HG03135 (cell line): ENCODE measurements around the gene SLBP.

Experiments used
- ATAC-seq: cut with Tn5 transposase; IDR thresholded peaks from one replicate; pipeline ENCODE4 v1.9.1; 2021; ENCODE audit warnings: mild to moderate bottlenecking, moderate library complexity; ENCODE audit not compliant: unreplicated experiment

SLBP gene

DNA sequence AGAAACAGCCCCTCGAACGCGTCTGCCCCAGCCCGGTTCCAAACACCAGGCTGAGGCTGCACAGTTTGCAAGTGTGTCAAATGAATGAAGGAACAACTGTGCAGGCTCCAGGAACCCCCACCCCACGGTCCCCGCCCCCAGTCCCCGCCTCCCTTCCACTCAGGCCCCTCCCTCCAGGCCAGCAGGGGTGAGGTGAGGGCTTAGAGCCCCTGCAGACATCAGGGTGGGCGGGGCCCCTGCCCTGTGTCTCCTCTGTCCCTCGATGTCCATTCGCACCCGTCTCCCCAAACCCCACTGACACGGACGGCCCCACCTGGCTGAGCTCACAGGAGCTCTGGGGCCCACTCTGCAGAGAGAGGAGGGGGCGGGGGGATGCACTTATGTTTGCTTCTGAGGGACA, 37.7 kb upstream of the SLBP start:
- no peak for ATAC-seq

- no peak for ATAC-seq
Measured at GRCh38 chr4:1749370-1749769, 37.3 kb upstream of the SLBP start.

DNA sequence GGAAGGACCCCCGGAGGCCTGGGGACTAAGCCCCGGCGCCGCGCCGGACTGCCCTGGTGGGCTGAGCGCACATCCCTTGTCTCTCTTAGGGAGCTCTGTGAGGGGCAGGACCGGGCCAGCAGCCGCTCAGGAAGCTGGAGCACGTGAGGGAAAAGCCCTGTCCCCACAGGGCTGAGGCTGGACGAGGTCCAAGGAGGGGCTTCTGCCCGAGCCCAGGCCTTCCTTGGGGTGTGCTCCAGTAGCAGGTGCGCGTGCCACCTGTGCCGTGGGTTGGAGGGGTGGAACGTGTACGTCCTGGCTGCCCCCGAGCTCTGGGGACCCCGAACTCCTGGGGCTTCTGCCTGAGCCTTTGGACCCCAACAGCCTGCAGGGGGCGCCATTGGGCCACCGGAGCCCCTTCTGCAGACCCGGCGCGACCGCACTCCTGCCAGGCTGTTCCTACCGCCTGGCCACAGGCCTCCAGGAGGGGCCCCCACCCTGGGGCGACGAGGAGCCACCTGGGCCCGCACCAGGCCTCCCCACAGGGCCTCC, 36.4 kb upstream of the SLBP start:
- ATAC-seq = peak; percentile 49

DNA sequence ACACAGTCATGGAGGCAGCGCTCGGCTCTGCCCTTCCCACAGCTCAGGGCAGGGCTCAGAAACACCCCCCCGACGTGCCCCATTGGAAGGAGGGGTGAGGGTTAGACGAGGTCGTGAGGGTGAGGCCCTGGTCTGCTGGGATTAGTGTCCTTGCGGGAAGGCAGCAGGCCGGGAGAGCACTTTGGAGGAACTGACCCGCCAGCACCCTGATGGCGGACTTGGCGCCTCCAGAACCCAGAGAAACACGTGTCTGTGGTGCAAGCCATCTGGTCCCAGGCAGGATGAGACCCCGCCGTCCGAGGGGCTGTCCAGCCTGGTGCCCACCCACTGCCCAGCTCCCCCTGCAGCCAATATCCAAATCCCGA, 35.5 kb upstream of the SLBP start:
- no peak for ATAC-seq

DNA sequence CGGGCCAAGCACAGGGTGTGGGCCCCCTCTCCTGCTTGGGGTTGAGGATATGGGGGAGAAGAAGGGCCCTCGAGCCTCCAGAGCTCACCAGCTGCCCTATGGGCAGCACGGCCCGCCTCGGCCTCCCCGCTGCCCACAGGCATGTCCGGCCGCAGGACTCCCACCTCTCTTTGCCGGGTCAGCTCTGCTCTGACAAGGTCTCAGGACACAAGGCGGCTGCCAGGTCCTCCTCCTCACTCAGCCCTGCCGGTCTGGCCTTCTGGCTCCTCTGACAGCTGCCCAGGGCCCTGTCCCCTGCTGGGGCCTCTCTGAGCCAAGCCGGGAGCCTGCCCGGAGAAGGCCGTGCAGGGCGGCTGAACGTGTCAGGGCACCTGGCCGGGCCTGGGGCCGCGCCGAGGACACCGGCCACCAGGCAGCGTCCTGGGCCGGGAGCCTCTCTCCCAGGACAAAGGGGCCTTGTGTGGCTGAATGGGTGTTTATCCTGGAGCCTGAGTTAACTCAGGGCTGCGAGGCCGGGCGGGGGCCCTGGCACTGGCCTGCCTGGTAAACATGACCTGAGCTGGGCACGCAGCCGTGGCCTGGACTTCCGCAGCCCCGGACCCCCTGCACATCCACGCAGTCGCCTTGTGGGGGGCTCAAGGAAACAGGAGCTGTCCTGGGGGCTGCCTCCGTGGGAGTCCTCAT, 34.9 kb upstream of the SLBP start:
- no peak for ATAC-seq

GRCh38 chr4:1746265-1746691, 34.2 kb upstream of the SLBP start:
- no peak for ATAC-seq

- no peak for ATAC-seq
Measured at GRCh38 chr4:1745697-1746096, 33.6 kb upstream of the SLBP start.

GRCh38 chr4:1745165-1745564, 33.0 kb upstream of the SLBP start:
- ATAC-seq = no peak

GRCh38 chr4:1744552-1744951, 32.4 kb upstream of the SLBP start:
- ATAC-seq = no peak

GRCh38 chr4:1743975-1744374, 31.9 kb upstream of the SLBP start:
- no peak for ATAC-seq

GRCh38 chr4:1743551-1743950, 31.4 kb upstream of the SLBP start:
- ATAC-seq = no peak

DNA sequence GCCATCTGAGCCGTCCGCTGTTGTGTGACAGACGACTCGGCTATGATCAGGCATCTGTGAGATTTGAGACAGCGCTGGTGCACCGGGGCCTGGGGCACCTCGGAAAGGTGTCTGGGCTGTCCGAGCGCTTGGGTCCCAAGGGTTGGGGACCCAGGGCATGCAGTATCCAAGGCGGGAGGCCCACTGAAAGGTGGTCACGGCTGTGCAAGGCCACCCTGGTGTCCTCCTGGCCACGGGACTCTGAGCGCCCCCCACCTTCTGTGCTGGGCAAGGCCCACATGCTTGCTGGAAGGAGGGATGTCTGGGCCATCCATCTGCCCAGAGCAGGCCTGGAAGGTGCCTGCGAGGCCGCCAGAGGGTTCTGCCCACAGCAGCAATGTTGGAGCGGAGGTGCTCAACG, 29.1 kb upstream of the SLBP start:
- no peak for ATAC-seq

DNA sequence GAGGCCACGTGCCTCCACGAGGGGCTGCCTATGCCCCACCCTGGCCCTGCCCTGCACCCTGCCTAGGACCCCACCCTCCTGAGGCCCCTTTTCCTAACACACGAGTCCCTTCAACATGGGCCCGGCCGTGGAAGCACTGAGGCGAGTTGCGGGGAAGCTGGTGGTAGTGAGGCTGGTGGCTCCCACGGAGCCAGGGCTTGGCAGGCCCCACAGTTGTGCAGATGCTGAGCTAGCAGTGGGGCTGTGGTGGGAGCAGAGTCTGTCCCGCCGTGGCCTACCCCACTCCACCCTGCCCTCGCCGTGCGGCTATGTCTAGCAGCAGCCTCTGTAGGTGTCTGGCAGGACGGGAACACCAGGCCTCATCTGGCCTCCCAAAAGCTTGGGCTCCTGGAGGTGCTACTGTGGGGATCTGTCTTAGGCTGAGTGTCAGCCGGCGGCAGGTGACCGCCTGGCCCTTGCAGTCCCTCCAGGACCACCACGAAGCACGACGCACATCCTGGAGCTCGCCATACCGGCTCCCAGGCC, 28.0 kb upstream of the SLBP start:
- ATAC-seq = no peak

- no peak for ATAC-seq
Measured at GRCh38 chr4:1739358-1739757, 27.2 kb upstream of the SLBP start.

- ATAC-seq = no peak
Measured at GRCh38 chr4:1738410-1738809, 26.3 kb upstream of the SLBP start.

DNA sequence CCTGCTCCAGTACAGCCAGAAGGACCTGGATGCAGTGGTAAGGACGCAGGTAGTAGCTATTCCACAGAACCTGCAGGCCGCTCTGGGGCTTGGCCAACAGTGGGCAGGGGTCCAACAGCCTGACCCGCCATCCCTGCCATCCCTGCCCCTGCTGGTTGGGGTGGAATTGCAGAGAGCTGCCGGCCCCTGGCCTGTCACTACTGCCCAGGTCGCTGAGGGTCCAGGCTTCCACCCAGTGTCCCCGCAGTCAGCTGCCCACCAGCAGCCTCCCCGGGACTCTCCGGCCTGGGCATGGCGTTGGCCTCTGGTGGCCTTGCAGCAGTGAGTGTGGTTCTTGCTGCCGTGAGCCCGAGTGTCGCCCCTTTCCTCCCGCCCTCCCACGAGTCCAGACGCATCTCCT, 25.5 kb upstream of the SLBP start:
- no peak for ATAC-seq

- ATAC-seq = no peak
Measured at GRCh38 chr4:1736812-1737211, 24.7 kb upstream of the SLBP start.

DNA sequence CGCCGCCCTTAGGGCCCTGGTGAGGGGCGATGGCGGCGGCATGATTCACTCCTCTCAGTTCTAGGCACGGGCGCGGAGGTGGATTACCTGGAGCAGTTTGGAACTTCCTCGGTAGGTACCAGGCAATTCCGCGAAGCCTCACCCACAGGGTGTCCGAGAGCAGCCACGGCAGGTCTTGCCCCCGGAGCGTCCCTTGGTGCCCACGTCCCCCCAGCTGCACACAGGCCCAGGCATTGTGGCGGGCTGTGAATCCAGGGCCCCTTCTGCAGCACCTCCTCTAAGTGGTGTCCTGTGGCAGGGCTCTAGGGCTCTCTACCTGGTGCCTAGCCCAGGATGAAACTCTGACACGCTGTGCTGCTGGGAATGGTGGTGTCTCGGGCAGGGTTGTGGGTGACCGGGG, 23.1 kb upstream of the SLBP start:
- ATAC-seq = no peak

- ATAC-seq = no peak
Measured at GRCh38 chr4:1732911-1733310, 20.8 kb upstream of the SLBP start.

- no peak for ATAC-seq
Measured at GRCh38 chr4:1731180-1731579, 19.1 kb upstream of the SLBP start.

DNA sequence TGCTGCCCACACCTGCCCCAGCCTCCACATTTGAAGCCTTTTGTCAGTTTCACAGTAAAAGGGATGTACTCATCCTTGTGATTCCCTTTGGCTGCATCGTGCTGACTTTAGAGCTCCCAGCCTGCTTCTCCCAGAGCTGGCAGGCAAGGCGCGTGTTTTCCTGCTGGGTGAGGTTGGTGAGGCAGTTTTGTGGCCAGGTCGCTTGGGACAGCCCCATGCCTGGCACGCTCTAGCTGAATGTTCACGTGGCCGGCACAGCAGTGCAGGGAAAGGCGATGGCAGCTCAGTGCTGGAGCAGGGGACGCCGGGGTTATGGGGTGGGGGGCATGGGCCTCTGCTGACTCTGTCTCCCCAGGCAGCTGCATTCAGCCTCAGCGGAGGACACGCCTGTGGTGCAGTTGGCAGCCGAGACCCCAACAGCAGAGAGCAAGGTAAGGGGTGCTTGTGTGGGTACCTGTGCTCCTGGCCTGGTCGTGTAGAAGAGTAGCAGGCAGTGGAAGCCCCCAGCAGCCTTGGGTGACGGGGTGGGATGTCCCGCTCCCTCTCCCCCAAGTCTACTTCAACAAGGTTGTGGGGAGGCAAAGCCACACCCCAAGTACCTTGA, 18.5 kb upstream of the SLBP start:
- no peak for ATAC-seq
